HCT116 (cell line): ENCODE measurements around the gene SLC3A2. TPM values are rescaled to one million over a fixed set of nuclear protein-coding genes. Genes with fewer than 3 reads are reported as not detected.
"Not testable (repeated sequence)": the region's sequence is repeated elsewhere in the genome, so short reads cannot be mapped to it uniquely, and the experiment has no call there.

ENCODE experiments used
- ATAC-seq: fragments of 200-7000 bp; cut with Tn5 transposase; 2 replicates; pipeline ENCODE4 v1.9.1; 2020; ENCODE audit warnings: mild to moderate bottlenecking, moderate library complexity
- BruUV-seq: library from RNA; stranded (reverse); fragments of 400-500 nt; replicated peaks from 2 replicates; lab custom pipeline; 2021; lab: Mats Ljungman, UMichigan
- CTCF ChIA-PET: fragments of 300-600 bp; sonication (Branson Sonifier 250); formaldehyde crosslinking; loops from one replicate; lab custom pipeline; 2021; ENCODE audit warnings: antibody characterized with exemption; lab: Charles Lee
- POLR2A ChIA-PET: fragments of 300-600, 350-600 bp; sonication (Branson Sonifier 250); formaldehyde crosslinking; loops from one replicate; lab custom pipeline; 2021; ENCODE audit warnings: antibody characterized with exemption; lab: Charles Lee
- RAD21 ChIA-PET, 2 experiments: fragments of 300-600 bp; sonication (Branson Sonifier 250); formaldehyde crosslinking; loops; one replicate each; lab custom pipeline; 2023; ENCODE audit warnings: low total read pairs in 2 of 2; ENCODE audit not compliant: uncharacterized antibody in 2 of 2, unreplicated experiment in 2 of 2, low non-redundant PET in 1 of 2; lab: Charles Lee
- DNase-seq: peaks from one replicate; pipeline ENCODE4 v3.0.0-alpha.2; 2010; ENCODE audit warnings: low read depth, low spot score
- H2AFZ ChIP-seq: fragments of 200-600 bp; shearing (Covaris generic), sonication (generic); 2 replicates; pipeline ENCODE4 v1.6.1; 2017; ENCODE audit warnings: low read depth, mixed run types, mixed read lengths, antibody characterized with exemption, low read length; ENCODE audit not compliant: poor library complexity, severe bottlenecking
- H3K27ac ChIP-seq: 2 replicates; pipeline ENCODE4 v1.5.1; 2012; ENCODE audit warnings: low read depth, low read length
- H3K27me3 ChIP-seq: fragments of 200-600 bp; sonication (generic); 2 replicates; pipeline ENCODE4 v1.6.1; 2016; ENCODE audit warnings: mixed run types, low read length, mixed read lengths; ENCODE audit not compliant: insufficient read depth
- H3K36me3 ChIP-seq, 2 experiments: fragments of 200-500 bp in 1 of 2; fragments of 200-600 bp in 1 of 2; sonication (Bioruptor generic) in 1 of 2; sonication (generic) in 1 of 2; 2 replicates each; pipeline versions ENCODE4 v1.5.1 to v1.6.1; 2014 to 2016; ENCODE audit warnings: low read length in 2 of 2, inconsistent platforms in 1 of 2, mixed read lengths in 1 of 2, mixed run types in 1 of 2; ENCODE audit not compliant: insufficient read depth in 2 of 2, control insufficient read depth in 1 of 2
- H3K4me1 ChIP-seq, 2 experiments: fragments of 200-600 bp in 1 of 2; sonication (generic) in 1 of 2; 2 replicates each; pipeline versions ENCODE4 v1.5.1 to v1.6.1; 2012 to 2017; ENCODE audit warnings: low read length in 2 of 2, inconsistent platforms in 1 of 2, mild to moderate bottlenecking in 1 of 2, mixed read lengths in 1 of 2, mixed run types in 1 of 2, moderate library complexity in 1 of 2; ENCODE audit not compliant: insufficient read depth in 2 of 2, control insufficient read depth in 1 of 2
- H3K4me2 ChIP-seq: fragments of 200-600 bp; sonication (generic); 2 replicates; pipeline ENCODE4 v1.6.1; 2017; ENCODE audit warnings: mixed run types, low read length, mixed read lengths
- H3K4me3 ChIP-seq, 2 experiments: fragments of 200-600 bp in 1 of 2; sonication (generic) in 1 of 2; replicated peaks in 1 of 2; 2 replicates each; pipeline ENCODE4 v1.5.1; 2011 to 2016; ENCODE audit warnings: low read length in 2 of 2, control low read depth in 1 of 2, low read depth in 1 of 2, mild to moderate bottlenecking in 1 of 2, mixed read lengths in 1 of 2, mixed run types in 1 of 2
- H3K79me2 ChIP-seq: fragments of 200-600 bp; sonication (generic); 2 replicates; pipeline ENCODE4 v1.6.1; 2017; ENCODE audit warnings: mild to moderate bottlenecking, mixed run types, low read length, moderate library complexity, mixed read lengths; ENCODE audit not compliant: insufficient read depth
- H3K9ac ChIP-seq: fragments of 200-600 bp; sonication (generic); 2 replicates; pipeline ENCODE4 v1.6.1; 2016; ENCODE audit warnings: low read length, mixed read lengths
- H3K9me2 ChIP-seq: fragments of 200-600 bp; sonication (generic), shearing (Covaris generic); 2 replicates; pipeline ENCODE4 v1.6.1; 2017; ENCODE audit warnings: mixed run types, mild to moderate bottlenecking, moderate library complexity; ENCODE audit not compliant: insufficient read depth
- H3K9me3 ChIP-seq, 2 experiments: fragments of 200-500 bp in 1 of 2; fragments of 200-600 bp in 1 of 2; sonication (Bioruptor generic) in 1 of 2; sonication (generic) in 1 of 2; 2 replicates each; pipeline ENCODE4 v1.6.1; 2014 to 2017; ENCODE audit warnings: low read length in 2 of 2, mixed read lengths in 2 of 2, inconsistent platforms in 1 of 2, low read depth in 1 of 2, mild to moderate bottlenecking in 1 of 2, mixed run types in 1 of 2, moderate library complexity in 1 of 2; ENCODE audit not compliant: control insufficient read depth in 1 of 2, insufficient read depth in 1 of 2
- H4K20me1 ChIP-seq: fragments of 200-600 bp; sonication (generic), shearing (Covaris generic); 2 replicates; pipeline ENCODE4 v1.6.1; 2017; ENCODE audit warnings: mixed run types, mild to moderate bottlenecking, moderate library complexity; ENCODE audit not compliant: insufficient read depth
- CEBPB ChIP-seq: IDR thresholded peaks from 2 replicates; pipeline ENCODE4 v1.6.1; 2012; ENCODE audit warnings: low read depth
- EGR1 ChIP-seq: IDR thresholded peaks from 2 replicates; pipeline ENCODE4 v1.6.1; 2012; ENCODE audit warnings: low read depth
- ELF1 ChIP-seq: IDR thresholded peaks from 2 replicates; pipeline ENCODE4 v1.6.1; 2012; ENCODE audit warnings: low read depth, borderline replicate concordance
- JUND ChIP-seq: IDR thresholded peaks from 2 replicates; pipeline ENCODE4 v1.6.1; 2012
- SP1 ChIP-seq: IDR thresholded peaks from 2 replicates; pipeline ENCODE4 v1.6.1; 2012; ENCODE audit warnings: low read depth
- intact Hi-C: fragments of 100-400 bp; cut with micrococcal nuclease; formaldehyde crosslinking; loops from 2 replicates; pipeline ENCODE4 v1.10.0; 2022
- total RNA-seq: library from RNA; stranded (reverse); gene quantifications from one replicate; pipeline ENCODE4 v1.2.1, GENCODE V29; 2021; ENCODE audit not compliant: unreplicated experiment
- TF ChIP-seq, protein P1 (sequence below): IDR thresholded peaks from 2 replicates; pipeline ENCODE4 v1.6.1; 2011; ENCODE audit warnings: mild to moderate bottlenecking, low read length, moderate library complexity; ENCODE audit not compliant: insufficient replicate concordance; ENCODE audit errors: extremely low read depth

The SLC3A2 gene
- total RNA-seq, 1 experiment from 2014 or later = 418 TPM

DNA sequence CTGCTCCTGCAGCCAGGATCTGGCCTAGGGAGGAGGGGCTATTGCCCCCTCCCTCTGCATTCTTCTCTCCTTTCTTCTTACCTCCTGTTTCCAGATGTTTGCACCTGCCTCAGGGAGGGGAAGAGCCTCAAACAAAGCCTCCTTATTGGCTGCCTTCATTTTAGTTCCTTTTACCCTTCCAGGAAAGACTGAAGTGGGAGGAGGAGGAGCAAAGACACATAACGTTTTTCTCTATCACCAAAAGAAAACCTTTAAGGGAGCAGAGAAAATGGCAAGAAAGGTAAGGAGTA is 53.7 kb downstream of the SLC3A2 start (continued):
- TF ChIP-seq, protein P1, sequence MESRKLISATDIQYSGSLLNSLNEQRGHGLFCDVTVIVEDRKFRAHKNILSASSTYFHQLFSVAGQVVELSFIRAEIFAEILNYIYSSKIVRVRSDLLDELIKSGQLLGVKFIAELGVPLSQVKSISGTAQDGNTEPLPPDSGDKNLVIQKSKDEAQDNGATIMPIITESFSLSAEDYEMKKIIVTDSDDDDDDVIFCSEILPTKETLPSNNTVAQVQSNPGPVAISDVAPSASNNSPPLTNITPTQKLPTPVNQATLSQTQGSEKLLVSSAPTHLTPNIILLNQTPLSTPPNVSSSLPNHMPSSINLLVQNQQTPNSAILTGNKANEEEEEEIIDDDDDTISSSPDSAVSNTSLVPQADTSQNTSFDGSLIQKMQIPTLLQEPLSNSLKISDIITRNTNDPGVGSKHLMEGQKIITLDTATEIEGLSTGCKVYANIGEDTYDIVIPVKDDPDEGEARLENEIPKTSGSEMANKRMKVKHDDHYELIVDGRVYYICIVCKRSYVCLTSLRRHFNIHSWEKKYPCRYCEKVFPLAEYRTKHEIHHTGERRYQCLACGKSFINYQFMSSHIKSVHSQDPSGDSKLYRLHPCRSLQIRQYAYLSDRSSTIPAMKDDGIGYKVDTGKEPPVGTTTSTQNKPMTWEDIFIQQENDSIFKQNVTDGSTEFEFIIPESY = no peak
- TF ChIP-seq EGR1 (no peak), ELF1 (no peak), SP1 (no peak), JUND (no peak), CEBPB (no peak)

DNA sequence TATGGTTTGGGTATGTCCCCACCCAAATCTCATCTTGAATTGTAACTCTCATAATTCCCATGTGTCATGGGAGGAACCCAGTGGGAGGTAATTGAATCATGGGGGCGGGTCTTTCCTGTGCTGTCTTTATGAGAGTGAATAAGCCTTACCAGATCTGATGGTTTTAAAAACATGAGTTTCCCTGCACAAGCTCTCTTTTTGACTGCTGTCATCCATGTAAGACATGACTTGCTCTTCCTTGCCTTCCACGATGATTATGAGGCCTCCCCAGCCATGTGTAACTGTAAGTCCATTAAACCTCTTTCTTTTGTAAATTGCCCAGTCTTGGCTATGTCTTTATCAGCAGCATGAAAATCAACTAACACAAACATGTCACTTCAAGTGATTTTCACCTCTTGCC is 56.8 kb downstream of the SLC3A2 start:
- RAD21 ChIA-PET, BruUV-seq, POLR2A ChIA-PET: not testable (repeated sequence)

More for the DNA sequence above, 56.8 kb downstream of the SLC3A2 start:
- H3K27me3 ChIP-seq, H2AFZ ChIP-seq, ATAC-seq, intact Hi-C loops, H3K9me2 ChIP-seq, H4K20me1 ChIP-seq, H3K79me2 ChIP-seq, H3K4me3 ChIP-seq, H3K9ac ChIP-seq, H3K27ac ChIP-seq, H3K9me3 ChIP-seq, H3K4me1 ChIP-seq, DNase-seq, H3K36me3 ChIP-seq, CTCF ChIA-PET, H3K4me2 ChIP-seq: not testable (repeated sequence)

Other genes with a start within 250 kb of the SLC3A2 start
- gene GANAB, start 234.3 kb upstream of the SLC3A2 start, total RNA-seq = 410 TPM
- 29.1 TPM for gene INTS5, start 227.6 kb upstream of the SLC3A2 start, total RNA-seq
- 121 TPM for gene C11orf98, start 215.7 kb upstream of the SLC3A2 start, total RNA-seq
- 63.5 TPM for gene CSKMT, start 215.6 kb upstream of the SLC3A2 start, total RNA-seq
- 17.9 TPM for gene UQCC3, start 209.2 kb upstream of the SLC3A2 start, total RNA-seq
- 14.7 TPM for gene LBHD1, start 208.6 kb upstream of the SLC3A2 start, total RNA-seq
- 94.2 TPM for gene UBXN1, start 201.8 kb upstream of the SLC3A2 start, total RNA-seq
- gene LRRN4CL, start 191.4 kb upstream of the SLC3A2 start, total RNA-seq = 0.71 TPM
- gene BSCL2, start 173.5 kb upstream of the SLC3A2 start, total RNA-seq = 62.0 TPM
- not detected for gene GNG3, start 173.2 kb upstream of the SLC3A2 start, total RNA-seq
- gene HNRNPUL2, start 153.4 kb upstream of the SLC3A2 start, total RNA-seq = 45.8 TPM
- gene TTC9C, start 152.4 kb upstream of the SLC3A2 start, total RNA-seq = 33.3 TPM
- 11.3 TPM for gene ZBTB3, start 126.7 kb upstream of the SLC3A2 start, total RNA-seq
- 109 TPM for gene POLR2G, start 119.3 kb upstream of the SLC3A2 start, total RNA-seq
- 24.2 TPM for gene TAF6L, start 109.5 kb upstream of the SLC3A2 start, total RNA-seq
- gene TMEM179B, start 93.5 kb upstream of the SLC3A2 start, total RNA-seq = 51.6 TPM
- gene TMEM223, start 88.9 kb upstream of the SLC3A2 start, total RNA-seq = 18.4 TPM
- gene NXF1, start 75.5 kb upstream of the SLC3A2 start, total RNA-seq = 55.5 TPM
- 29.5 TPM for gene STX5, start 48.8 kb upstream of the SLC3A2 start, total RNA-seq
- not detected for gene TEX54, start 48.1 kb upstream of the SLC3A2 start, total RNA-seq
- gene WDR74, start 41.3 kb upstream of the SLC3A2 start, total RNA-seq = 111 TPM
- 0.10 TPM for gene CHRM1, start 40.5 kb downstream of the SLC3A2 start, total RNA-seq
- gene SLC22A6, start 104.1 kb downstream of the SLC3A2 start, total RNA-seq = not detected
- not detected for gene SLC22A8, start 134.9 kb downstream of the SLC3A2 start, total RNA-seq